Epithelial cell of esophagus (primary cell): ENCODE measurements around the gene ATP5F1E.

Experiments
- DNase-seq: peaks from one replicate; pipeline ENCODE4 v3.0.0; 2010; ENCODE audit warnings: low read depth
- H3K4me3 ChIP-seq: 2 replicates; pipeline ENCODE4 v1.5.1; 2011; ENCODE audit warnings: mild to moderate bottlenecking, low read length, control low read depth
- CTCF ChIP-seq: IDR thresholded peaks from 2 replicates; pipeline ENCODE4 v1.5.1; 2011; ENCODE audit warnings: low read depth, mild to moderate bottlenecking, low read length, control low read depth, inconsistent platforms; ENCODE audit not compliant: insufficient read depth; ENCODE audit errors: missing control alignments

The ATP5F1E gene

GRCh38 chr20:59006167-59006863, 25.8 kb downstream of the ATP5F1E start:
- TF ChIP-seq CTCF, result no peak
- DNase-seq, result no peak
- peak overlapping the region; percentile 53 for H3K4me3 ChIP-seq

GRCh38 chr20:59005523-59006166, 26.5 kb downstream of the ATP5F1E start:
- H3K4me3 ChIP-seq, result peak overlapping the region; percentile 53
- TF ChIP-seq CTCF, result no peak
- DNase-seq, result no peak

GRCh38 chr20:59004763-59005522, 27.2 kb downstream of the ATP5F1E start:
- no peak for DNase-seq
- no peak overlapping the region for H3K4me3 ChIP-seq
- no peak for TF ChIP-seq CTCF

GRCh38 chr20:59004493-59004762, 27.7 kb downstream of the ATP5F1E start:
- no peak for DNase-seq
- no peak overlapping the region for H3K4me3 ChIP-seq
- no peak for TF ChIP-seq CTCF

GRCh38 chr20:59003836-59004492, 28.2 kb downstream of the ATP5F1E start:
- no peak for DNase-seq
- no peak overlapping the region for H3K4me3 ChIP-seq

More at GRCh38 chr20:59003836-59004492, 28.2 kb downstream of the ATP5F1E start:
- TF ChIP-seq CTCF, result no peak
